Activated CD8-positive, alpha-beta memory T cell treated with anti-CD3 and anti-CD28 coated beads for 36 hours (primary cell): Measurements from ENCODE around the gene ATCAY. TPM values are rescaled to one million over a fixed set of nuclear protein-coding genes. Genes with fewer than 3 reads are reported as not detected.

ENCODE experiments used
- CTCF ChIA-PET: fragments of 350-600 bp; sonication (Branson Sonifier 250); formaldehyde crosslinking; loops from one replicate; lab custom pipeline; 2021; ENCODE audit warnings: antibody characterized with exemption; lab: Charles Lee
- POLR2A ChIA-PET: fragments of 350-600 bp; sonication (Branson Sonifier 250); formaldehyde crosslinking; loops from one replicate; lab custom pipeline; 2021; ENCODE audit warnings: antibody characterized with exemption; lab: Charles Lee
- total RNA-seq, 2 experiments: library from RNA; stranded (reverse); gene quantifications; one replicate each; pipeline ENCODE4 v1.2.3, GENCODE V29; 2021

Gene ATCAY
- total RNA-seq, 2 experiments from 2014 or later: not detected

GRCh38 chr19:3958836-3959765 lies 78.6 kb downstream of the ATCAY start:
- ChIA-PET CTCF (no interaction called here), POLR2A (no interaction called here)

DNA sequence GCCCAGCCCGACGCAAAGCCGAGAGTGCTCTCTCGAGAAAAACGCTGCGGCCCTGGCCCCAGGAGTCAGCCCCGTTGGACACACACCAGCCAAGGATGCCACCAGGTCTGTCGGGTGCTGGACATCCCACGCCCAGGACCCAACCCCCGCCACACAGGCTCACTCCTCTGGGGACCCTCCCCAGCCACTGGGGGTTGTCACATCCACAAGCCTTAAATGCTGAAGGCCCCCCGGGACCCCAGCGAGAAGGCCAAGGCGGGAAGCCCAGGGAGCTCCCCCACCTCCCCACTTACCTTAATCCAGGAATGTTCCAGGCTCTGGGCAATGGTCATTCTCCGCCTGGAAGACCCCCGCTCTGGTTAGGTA lies 79.3 kb downstream of the ATCAY start:
- ChIA-PET CTCF (no interaction called here), POLR2A (no interaction called here)

DNA sequence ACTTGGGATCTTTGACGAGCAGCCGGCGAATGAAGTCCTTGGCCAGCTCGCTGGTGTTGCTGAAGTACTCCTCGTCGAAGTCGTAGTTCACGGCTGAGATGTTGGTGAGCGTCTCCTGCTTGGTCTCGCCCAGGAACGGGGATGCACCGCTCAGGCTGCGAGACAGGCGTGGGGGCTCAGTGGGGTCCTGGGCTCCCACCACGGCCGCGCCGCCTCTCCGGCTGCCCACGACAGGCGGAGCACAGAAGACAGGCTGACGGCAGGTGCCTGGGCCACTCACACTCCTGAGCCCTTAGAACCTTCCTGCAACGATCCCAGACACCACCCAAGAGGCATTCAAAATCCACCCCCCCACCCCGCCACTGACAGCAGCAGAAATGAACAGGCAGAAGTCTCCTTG lies 80.5 kb downstream of the ATCAY start:
- ChIA-PET CTCF (interaction anchor here (0.6 kb wide), 1 partner anchor 343 kb away, joined by 3 read pairs; no protein-coding TSS in a partner anchor), POLR2A (no interaction called here)

- POLR2A ChIA-PET: no interaction called here
- CTCF ChIA-PET: no interaction called here
Measured at GRCh38 chr19:3963458-3964255, 83.2 kb downstream of the ATCAY start.

DNA sequence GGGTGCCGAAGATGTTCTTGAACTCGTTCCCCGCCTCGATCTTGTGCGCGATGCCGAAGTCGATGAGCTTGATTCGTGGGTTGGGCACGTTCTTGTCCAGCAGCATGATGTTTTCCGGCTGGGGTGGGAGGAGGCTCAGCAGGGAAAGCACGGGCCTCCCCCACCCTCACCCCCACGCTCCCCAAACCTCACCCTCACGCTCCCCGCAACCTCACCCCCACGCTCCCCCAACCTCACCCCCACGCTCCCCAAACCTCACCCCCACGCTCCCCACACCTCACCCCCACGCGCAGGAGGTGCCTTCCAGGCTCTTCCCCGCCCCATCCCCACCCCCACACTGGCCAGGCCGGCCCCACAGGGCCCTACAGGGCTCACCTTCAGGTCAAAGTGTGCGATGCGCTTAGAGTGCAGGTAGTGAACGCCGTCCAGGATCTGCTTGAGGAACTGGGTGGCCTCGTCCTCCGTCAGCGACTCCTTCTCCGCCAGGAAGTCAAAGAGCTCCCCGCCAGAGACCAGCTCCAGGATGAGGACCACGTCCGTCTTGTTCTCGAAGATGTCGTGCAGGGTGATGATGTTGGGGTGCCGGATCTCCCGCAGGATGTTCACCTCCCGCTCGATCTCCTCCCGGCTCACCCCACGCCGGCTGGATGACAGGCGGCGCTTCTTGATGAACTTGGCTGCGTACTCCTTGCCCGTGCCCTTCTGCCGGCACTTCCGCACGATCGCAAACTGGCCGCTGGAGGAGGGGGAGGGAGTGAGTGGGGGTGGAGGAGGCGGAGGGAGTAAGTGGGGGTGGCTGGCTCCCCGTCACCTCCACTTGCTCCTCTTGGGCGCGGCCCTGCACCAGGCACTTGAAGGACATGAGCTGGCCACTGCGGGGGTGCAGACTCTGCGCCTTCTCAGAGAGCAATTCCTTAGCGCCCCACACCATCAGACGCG lies 84.0 kb downstream of the ATCAY start:
- CTCF ChIA-PET: no interaction called here
- POLR2A ChIA-PET: no interaction called here

DNA sequence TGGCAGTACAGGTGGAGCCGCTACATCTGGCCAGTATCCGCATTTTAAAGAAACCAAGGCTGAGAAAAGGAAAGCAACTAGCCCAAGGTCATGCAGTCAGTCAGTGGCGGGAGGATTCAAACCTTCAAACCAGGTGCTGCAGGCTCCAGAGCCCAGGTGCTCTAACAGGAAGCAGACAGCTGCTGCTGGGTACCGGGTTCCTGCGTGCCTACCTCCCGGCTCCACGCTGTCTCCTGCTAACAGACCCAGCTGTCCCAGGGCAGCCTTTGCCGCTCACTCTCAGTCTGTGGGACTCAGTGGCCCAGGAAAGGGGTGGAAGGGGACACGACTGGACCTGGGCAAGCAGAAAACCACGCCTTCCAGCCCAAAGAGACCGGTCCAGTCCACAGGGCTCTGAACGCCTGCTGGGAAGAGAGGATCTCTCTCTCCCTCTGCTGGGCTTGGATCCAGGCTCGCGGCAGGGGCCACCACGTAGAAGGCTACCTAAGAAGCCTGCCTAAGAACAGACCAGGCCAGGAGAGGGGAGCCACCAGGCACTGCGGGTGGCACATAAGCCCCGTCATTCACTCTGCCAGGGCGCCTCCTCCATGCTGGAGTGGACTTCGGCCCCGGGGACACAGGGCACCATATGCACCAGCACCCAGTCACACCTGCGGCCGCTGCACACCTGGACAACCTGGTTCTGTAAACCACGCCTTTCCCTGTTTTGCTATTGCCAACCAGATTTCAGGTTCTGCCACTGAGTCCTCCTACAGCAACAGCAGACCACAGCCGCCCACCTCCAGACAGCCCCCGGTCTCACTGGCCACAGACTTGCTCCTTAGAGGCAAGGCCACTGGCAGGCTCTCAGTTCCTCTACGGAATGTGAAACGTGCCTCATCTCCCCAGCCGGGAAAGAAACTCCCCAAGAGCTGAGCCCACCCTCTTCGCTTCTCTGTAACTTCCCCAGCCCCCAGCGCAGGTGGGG lies 85.8 kb downstream of the ATCAY start:
- ChIA-PET POLR2A (interaction anchor here (0.6 kb wide), 2 partner anchors 91 to 143 kb away, joined by 3 to 5 read pairs; no protein-coding TSS in a partner anchor), CTCF (no interaction called here)

GRCh38 chr19:3967983-3968382 lies 87.5 kb downstream of the ATCAY start:
- ChIA-PET CTCF (interaction anchor here (1.4 kb wide), 1 partner anchor 18 kb away, joined by 5 read pairs; the partner anchor contains the start of gene EEF2), POLR2A (interaction anchor here (1.8 kb wide), 1 partner anchor 17 kb away, joined by 7 read pairs; the partner anchor contains the start of gene EEF2)

DNA sequence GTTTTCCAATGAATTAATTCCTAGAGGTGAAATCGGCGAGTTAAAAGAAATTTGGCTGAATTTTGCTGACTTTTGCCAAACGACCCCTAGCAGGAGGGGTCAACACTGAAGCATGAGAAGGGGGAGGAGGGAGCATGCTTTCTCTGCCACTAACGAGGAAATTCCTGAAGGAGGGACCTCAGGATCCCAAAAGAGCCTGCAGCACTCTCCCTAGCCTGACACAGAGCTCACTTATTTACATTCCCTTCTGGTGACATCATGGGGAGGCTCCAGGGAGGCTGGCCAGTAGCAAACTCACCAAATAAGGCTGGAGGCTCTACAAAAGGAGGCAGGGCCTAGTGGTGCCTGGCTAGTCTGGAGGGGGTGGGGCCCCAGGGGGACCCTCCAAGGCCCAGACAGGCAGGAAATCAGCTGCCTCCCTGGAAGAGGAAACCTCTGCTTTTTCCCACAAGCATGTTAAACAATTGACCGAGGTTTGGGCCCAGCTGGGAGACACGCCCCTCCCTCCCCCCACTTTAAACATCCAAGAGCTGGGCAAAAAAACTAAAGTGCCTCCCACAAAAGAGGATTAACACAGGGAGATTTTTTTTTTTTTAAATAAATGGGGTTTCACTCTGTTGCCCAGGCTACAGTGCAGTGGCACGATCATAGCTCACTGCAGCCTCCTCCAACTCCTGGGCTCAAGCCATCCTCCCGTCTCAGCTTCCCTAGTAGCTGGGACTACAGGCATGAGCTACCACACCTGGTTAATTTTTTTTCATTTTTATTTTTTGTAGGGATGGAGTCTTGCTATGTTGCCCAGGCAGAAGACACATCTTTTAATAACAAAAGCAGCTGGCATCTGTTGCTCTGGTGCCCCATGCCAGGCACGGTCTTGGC lies 88.3 kb downstream of the ATCAY start:
- POLR2A ChIA-PET: interaction anchor here (0.6 to 1.8 kb wide), 2 partner anchors 16 to 214 kb away, joined by 3 to 7 read pairs; partner anchors contain the start of gene EEF2
- CTCF ChIA-PET: interaction anchor here (0.5 to 1.4 kb wide), 3 partner anchors 17 to 943 kb away, joined by 4 to 5 read pairs (median 4); partner anchors contain the start of gene EEF2

DNA sequence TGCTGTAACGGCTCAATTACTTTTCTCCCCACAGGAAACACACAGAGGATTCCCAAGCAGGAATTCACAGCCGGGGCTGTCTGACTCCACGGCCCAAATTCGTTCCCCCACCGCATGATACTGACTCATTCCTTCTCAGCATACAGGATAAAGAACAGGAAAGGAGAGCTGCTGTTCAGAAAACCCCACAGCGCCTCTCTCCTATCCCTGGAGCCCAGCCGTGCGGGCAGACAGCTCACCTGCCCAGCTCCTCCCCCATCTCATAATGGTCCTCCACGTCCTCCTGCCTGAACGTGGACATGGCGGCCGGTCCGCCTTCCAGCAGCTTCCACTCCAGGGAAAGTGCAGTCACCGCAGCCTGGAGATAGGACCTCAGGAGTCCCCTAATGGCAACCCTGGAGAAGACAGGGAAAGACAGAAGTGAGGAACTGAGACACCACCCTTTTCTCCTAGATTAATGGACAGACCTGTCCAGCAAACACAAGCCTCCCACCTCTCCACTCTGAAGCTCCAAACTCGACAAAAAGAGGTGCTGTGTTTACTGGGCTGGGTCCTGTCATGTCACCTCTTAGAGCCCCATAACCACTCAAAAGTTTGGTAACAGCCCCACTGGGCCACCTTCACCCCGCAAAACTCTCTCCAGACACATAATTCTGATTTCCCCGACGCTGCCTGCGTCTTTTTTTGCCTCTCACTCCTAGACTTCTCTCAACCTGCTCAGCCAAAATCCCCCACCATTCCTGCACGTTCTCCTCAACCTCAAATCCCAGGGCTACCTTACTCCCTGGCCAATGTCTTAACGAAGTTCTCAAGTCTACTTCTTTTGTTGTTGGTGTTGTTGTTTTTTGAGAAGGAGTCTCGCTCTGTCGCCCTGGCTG lies 89.2 kb downstream of the ATCAY start:
- ChIA-PET CTCF (interaction anchor here (0.5 to 0.9 kb wide), 2 partner anchors 18 to 944 kb away, joined by 4 read pairs; no protein-coding TSS in a partner anchor), POLR2A (interaction anchor here (1.8 kb wide), 1 partner anchor 15 kb away, joined by 7 read pairs; the partner anchor contains the start of gene EEF2)

DNA sequence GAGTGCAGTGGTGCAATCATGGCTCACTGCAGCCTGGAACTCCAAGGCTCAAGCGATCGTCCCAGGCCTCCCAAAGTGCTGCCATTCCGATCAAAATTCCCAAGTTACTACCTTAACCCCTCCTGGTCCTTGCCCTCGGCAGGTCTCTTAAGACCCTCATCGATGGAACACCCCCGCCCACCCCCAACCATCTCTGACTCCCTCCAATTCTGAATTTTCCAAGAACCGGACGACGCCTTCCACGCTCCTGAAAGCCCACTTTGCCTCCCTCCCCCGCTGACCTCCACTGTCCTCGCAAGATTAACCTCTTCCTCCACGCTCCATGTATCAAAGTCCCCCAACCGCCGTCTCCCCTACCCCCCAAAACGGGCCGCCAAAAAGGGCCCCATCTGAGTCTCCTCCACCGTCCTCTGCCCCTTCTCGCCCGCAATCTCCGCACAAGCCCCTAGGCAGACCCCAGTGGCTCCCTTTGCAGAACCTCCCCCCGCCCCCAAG lies 89.9 kb downstream of the ATCAY start:
- ChIA-PET CTCF (interaction anchor here (0.6 to 1.7 kb wide), 6 partner anchors 10 to 343 kb away, joined by 3 to 6 read pairs (median 4); partner anchors contain the start of genes CACTIN, EEF2 and MRPL54), POLR2A (interaction anchor here (0.6 to 3.2 kb wide), 3 partner anchors 12 to 944 kb away, joined by 3 to 64 read pairs (median 13); partner anchors contain the start of gene EEF2)

DNA sequence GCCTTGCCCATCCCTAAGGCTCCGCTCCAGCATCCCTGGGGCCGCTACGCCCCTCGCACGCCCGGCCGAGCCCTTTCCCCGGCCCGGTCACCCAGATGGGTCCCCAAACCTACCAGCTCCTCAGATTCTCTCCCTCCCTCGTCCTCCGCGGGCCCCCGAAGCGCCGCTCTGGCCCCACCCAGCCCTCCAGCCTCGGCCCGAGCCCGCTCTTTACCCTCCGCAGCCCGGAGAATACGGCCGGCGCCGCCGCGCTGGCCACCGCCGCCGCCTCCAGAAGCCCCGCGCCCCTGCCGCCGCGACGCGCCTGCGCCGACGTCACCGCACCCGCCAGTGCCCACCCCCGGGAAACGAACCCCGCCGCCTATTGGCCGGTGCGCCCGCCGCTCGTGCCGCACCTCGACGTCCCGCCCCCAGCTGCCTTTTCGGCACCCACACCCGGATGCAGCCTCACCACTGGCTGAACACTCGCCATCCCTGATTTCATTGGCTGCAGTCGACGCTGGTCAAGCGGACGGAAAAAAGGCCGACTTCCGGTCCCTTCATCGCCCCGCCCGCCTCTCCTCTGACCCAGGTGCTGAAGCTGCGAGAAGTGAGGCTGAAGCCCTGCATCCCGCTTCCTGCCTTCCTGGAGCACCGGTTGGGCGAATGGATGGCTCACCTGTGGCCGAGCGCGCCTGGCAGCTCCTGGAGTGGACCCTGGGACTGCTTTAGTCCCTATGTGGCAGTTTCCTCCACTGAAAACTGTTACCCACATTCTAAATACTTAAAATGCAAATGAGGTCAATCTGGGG lies 90.5 kb downstream of the ATCAY start, which contains the start of gene DAPK3:
Gene DAPK3 (minus strand): TSS at position 292 of the 791 bp plus-strand sequence. CDS start 1,364 bp downstream, outside the sequence.
- ChIA-PET POLR2A (interaction anchor here (0.6 to 3.2 kb wide), 6 partner anchors 12 to 944 kb away, joined by 3 to 64 read pairs (median 6); partner anchors contain the start of genes EEF2 and PIAS4), CTCF (interaction anchor here (0.6 to 1.7 kb wide), 6 partner anchors 10 to 344 kb away, joined by 3 to 6 read pairs (median 4); partner anchors contain the start of genes CACTIN, EEF2 and MRPL54)

DNA sequence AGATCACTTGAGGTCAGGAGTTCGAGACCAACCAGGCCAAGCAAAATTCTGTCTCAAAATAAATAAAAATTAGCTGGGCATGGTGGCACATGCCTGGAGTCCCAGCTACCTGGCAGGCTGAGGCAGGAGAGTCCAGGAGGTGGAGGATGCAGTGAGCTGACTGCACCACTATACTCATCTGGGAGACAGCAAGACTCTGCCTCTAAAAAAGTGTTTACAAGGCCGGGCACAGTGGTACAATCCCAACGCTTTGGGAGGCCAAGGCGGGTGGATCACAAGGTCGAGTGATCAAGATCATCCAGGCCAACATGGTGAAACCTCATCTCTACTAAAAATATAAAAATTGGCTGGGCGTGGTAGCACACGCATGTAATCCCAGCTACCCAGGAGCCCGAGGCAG lies 94.7 kb downstream of the ATCAY start:
- POLR2A ChIA-PET: interaction anchor here (0.9 to 1.9 kb wide), 2 partner anchors 9 to 12 kb away, joined by 3 to 6 read pairs; no protein-coding TSS in a partner anchor

GRCh38 chr19:3975637-3976087 lies 95.2 kb downstream of the ATCAY start:
- ChIA-PET CTCF (interaction anchor here (0.7 to 1.7 kb wide), 5 partner anchors 8 to 441 kb away, joined by 3 to 6 read pairs (median 4); partner anchors contain the start of gene EEF2), POLR2A (interaction anchor here (0.9 to 1.9 kb wide), 2 partner anchors 9 to 12 kb away, joined by 3 to 6 read pairs; no protein-coding TSS in a partner anchor)

More for the DNA sequence above, 94.7 kb downstream of the ATCAY start:
- CTCF ChIA-PET: interaction anchor here (0.7 to 1.7 kb wide), 5 partner anchors 9 to 441 kb away, joined by 3 to 6 read pairs (median 4); partner anchors contain the start of gene EEF2
